Fibroblast of pulmonary artery (primary cell): ENCODE measurements around the gene MAPK8IP3.

Experiments used
- DNase-seq: peaks from one replicate; pipeline ENCODE4 v3.0.0-alpha.2; 2010; ENCODE audit warnings: low read depth
- H3K4me3 ChIP-seq: replicated peaks from 2 replicates; pipeline ENCODE4 v1.5.1; 2011; ENCODE audit warnings: low read depth, mild to moderate bottlenecking, control low read depth, low read length, moderate library complexity
- CTCF ChIP-seq: IDR thresholded peaks from 2 replicates; pipeline ENCODE4 v1.5.1; 2011; ENCODE audit warnings: mild to moderate bottlenecking, control low read depth, low read length, inconsistent platforms; ENCODE audit errors: missing control alignments

Gene MAPK8IP3

GRCh38 chr16:1745900-1746692 lies 40.1 kb downstream of the MAPK8IP3 start:
- peak; percentile 42 for DNase-seq
- TF ChIP-seq CTCF, result no peak
- H3K4me3 ChIP-seq, result no peak overlapping the region

DNA sequence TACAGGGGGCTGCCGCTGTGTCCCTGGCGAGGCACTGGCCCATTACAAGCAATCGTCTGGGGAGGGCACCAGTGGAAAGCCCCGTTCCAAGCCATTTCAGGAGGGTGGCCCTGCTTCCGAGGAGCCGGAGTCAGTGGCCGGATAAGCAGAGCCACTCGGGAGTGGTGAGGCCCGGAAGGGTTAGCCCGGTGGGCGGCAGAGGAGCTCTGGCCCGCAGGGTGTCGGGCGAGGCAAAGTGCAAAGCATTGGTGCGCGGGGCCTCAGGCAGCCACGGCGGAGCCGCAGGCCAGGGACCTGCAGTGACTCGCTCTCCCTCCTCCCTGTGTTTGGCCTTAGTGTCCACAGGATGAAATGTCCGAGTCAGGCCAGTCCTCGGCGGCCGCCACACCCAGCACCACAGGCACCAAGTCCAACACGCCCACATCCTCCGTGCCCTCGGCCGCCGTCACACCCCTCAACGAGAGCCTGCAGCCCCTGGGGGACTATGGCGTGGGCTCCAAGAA lies 40.7 kb downstream of the MAPK8IP3 start:
- no peak for DNase-seq
- TF ChIP-seq CTCF, result no peak
- no peak overlapping the region for H3K4me3 ChIP-seq

DNA sequence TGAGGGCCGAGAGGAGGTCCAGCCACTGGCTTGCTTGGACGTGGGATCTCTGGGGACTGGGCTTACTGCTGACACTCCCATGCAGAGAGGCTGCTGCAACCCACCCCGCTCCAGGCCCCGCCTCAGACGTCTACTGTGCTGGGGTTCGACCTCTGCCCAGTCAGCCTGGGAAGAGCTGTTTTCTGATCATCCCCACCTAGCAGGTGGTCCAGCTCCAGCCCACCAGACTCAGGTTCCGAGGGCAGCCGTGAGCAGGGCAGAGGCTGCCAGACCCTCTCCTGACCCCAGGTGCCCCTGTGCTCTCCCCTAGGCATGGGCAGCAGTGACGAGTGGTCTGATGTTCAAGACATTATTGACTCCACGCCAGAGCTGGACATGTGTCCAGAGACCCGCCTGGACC lies 41.9 kb downstream of the MAPK8IP3 start:
- no peak overlapping the region for H3K4me3 ChIP-seq
- DNase-seq, result no peak
- TF ChIP-seq CTCF, result no peak

DNA sequence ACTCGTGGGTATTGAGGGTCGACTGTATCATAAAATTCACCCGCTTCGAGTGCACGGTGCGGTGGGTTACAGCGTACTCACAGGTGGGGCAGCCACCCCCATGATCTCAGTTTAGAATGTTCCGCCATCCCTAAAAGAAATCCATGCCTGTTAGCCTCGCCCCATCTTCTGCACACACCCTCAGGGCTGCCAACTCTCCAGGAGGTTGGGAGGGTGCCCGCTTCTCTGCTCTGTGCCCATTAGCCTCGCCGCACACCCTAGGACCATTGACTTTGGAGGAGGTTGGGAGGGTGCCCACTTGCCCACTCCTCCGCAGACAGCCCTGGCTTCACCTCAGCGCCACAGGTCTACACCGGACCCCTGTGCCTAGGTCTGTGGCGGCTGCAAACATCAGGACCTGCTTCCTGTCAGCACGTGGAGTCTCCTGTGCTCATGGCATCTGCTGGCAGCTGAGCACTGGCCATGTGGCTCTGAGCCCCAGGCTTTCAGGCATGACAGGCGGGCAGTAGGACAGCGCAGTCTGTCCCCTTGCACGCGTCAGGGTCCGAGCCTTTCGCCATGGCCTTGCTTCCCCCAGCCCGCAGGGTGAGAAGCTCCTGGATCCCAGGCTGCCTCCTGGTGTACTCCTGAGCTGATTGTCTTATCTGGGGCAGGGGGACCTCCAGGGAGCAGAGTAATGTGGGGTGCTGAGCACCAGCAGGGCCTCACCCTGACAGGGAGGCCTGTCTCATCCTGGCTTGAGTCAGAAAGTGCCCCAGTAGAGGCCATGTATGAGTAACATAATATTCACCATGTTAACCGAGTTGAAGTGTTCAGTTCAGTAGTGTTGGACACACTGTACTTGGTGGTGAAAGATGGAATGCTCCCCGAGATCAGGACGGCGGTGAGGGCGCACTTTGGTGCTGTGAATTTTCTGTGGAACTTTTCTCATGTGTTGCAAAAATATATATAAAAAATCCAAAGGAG lies 43.4 kb downstream of the MAPK8IP3 start:
- H3K4me3 ChIP-seq, result no peak overlapping the region
- no peak for DNase-seq
- no peak for TF ChIP-seq CTCF

- no peak for TF ChIP-seq CTCF
- H3K4me3 ChIP-seq, result no peak overlapping the region
- no peak for DNase-seq
These were observed 46.0 kb downstream of the MAPK8IP3 start for GRCh38 chr16:1751946-1752345.

GRCh38 chr16:1752853-1753252 lies 46.9 kb downstream of the MAPK8IP3 start:
- DNase-seq, result no peak
- no peak for TF ChIP-seq CTCF
- no peak overlapping the region for H3K4me3 ChIP-seq
